NCI-H2196 treated with DMSO at 0.1 percent for 48 hours (cell line): ENCODE data around the gene AZGP1.
"Not testable (repeated sequence)": the region's sequence is repeated elsewhere in the genome, so short reads cannot be mapped to it uniquely, and the experiment has no call there.

ENCODE experiments used
- DNase-seq: peaks from one replicate; lab custom pipeline; 2025; ENCODE audit not compliant: unreplicated experiment; lab: John Stamatoyannopoulos, UW

Gene AZGP1

DNA sequence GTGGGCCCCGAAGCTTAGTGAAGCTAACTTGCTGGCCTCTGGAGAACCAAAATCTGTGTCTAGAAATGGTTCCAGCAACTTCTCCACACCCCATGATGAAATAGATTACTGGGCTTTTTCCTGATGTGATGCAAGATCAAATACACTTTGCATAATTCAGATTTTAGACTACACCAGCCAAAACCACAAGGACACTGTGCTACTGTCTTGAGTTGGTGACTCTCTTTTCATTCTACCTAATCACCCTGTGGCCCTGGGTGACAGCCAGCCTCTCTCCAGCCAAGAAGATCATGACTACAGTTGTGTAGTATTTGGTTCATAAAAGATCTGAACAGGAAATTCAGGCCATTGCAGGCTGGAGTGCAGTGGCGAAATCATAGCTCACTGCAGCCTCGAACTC, 22.2 kb downstream of the AZGP1 start:
- no peak for DNase-seq

DNA sequence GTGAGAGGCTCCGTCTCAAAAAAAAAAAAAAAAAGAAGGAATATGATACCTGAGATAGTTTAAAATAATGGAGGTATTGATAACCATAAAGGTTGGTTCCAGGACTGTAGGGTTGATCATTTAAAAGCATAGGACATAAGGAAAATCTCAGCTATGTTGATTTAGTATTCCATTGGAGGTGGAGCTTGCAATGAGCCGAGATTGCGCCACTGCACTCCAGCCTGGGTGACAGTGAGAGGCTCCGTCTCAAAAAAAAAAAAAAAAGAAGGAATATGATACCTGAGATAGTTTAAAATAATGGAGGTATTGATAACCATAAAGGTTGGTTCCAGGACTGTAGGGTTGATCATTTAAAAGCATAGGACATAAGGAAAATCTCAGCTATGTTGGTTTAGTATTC, 23.2 kb downstream of the AZGP1 start:
- DNase-seq, result not testable (repeated sequence)

DNA sequence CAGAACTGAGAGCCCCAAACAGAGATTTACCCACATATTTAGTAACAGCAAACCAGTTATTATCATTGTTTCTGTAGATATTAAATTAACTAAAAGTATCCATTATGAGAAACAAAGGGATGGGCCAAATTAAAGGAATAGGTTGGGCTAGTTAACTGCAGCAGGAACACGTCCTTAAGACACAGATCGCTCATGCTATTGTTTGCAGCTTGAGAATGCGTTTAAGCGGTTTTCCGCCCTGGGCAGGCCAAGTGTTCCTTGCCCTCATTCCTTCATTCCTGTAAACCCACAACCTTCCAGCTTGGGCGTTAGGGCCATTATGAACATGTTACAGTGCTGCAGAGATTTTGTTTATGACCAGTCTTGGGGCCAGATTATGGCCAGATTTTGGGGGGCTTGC, 25.0 kb downstream of the AZGP1 start:
- not testable (repeated sequence) for DNase-seq

- no peak for DNase-seq
These were observed 26.1 kb downstream of the AZGP1 start for GRCh38 chr7:99949645-99950228.

DNA sequence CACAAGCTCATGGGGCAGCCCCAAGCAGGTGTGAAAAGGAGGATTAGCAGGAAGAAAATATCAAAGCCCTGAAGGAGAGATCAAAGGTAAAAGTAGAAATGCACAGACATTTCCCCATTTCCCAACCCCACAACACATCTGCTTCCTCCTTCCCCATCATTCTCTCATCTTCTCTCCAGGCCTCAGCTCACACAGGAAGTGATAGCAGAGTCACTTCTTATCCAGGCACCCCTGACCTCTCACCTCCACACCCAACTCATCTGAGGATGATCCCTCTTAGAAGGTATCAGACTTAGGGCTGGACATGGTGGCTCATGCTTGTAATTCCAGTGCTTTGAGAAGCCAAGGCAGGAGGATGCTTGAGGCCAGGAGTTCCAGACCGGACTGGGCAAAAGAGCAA, 28.2 kb downstream of the AZGP1 start:
- no peak for DNase-seq

DNA sequence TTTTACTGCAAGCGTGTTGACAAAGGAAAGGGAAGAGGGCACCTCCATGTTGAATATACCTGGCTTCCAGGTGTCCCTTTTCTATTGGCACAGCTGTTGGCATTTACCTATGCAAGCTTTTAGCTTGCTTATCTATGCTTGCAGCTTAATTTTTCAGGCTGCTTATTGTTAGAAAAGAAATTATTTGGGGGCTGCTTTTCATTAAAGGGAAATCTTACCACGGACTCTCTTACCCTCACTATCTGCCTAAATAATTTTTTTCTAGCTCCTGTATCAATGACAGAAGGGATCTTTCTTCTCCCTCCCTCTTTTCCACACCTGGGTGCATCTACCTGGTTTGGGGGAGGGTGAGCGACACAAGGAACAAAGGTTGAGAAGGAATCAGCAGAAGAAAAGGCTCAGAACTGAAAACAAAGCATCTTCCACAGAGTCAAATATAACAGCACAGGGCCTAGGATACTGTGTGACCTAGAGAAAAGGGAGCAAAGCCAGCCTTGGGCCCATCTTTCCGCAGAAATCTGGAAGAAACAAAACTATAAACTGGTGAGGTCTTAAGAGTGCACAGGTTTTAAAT, 31.2 kb downstream of the AZGP1 start:
- DNase-seq, result no peak

- DNase-seq, result no peak
These were observed 32.0 kb downstream of the AZGP1 start for GRCh38 chr7:99943641-99944496.

DNA sequence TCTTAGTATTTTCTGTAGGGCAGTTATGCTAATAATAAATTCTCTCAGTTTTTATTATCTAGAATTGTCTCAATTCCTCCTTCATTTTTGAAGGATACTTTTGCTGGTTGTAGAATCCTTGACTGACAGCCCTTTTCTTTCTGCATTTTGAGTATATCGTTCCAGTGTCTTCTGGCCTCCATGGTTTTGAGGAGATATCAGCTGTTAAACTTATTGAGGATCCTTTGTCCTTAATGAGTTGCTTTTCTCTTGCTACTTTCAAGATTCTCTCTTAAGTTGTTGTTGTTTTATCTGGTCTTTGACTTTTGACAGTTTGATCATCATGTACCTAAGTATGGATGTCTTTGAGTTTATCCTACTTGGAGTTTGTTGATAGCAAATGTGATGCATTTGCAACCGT, 37.5 kb downstream of the AZGP1 start:
- DNase-seq, result no peak

DNA sequence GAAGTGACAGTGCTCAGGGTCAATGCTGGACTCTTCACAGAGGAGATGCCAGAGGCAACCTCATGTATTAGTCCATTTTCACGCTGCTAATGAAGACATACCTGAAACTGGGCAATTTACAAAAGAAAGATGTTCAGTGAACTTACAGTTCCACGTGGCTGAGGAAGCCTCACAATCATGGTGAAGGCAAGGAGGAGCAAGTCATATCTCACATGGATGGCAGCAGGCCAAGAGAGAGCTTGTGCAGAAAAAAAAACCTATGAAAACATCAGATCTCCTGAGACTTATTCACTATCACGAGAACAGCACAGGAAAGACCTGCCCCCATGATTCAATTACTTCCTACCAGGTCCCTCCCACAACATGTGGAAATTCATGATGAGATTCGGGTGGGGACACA, 40.8 kb downstream of the AZGP1 start:
- DNase-seq, result not testable (repeated sequence)

- no peak for DNase-seq
These were observed 45.5 kb downstream of the AZGP1 start for GRCh38 chr7:99930376-99930775.

DNA sequence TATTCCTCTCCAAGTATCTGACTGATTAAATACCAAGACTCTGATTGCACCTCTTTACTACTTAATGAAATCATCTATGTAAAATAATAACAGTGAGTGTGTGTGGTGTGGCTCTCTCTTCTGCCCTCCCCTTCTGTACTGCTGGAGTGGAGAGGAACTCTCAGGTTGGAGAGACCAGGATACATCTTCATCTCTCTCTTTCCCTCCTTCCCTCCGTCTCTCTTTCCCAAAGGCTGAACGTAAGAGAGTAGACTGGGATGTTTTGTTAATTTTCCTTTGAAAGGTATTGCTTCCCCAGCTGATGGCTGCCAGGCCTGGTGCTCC, 46.1 kb downstream of the AZGP1 start:
- no peak for DNase-seq

DNA sequence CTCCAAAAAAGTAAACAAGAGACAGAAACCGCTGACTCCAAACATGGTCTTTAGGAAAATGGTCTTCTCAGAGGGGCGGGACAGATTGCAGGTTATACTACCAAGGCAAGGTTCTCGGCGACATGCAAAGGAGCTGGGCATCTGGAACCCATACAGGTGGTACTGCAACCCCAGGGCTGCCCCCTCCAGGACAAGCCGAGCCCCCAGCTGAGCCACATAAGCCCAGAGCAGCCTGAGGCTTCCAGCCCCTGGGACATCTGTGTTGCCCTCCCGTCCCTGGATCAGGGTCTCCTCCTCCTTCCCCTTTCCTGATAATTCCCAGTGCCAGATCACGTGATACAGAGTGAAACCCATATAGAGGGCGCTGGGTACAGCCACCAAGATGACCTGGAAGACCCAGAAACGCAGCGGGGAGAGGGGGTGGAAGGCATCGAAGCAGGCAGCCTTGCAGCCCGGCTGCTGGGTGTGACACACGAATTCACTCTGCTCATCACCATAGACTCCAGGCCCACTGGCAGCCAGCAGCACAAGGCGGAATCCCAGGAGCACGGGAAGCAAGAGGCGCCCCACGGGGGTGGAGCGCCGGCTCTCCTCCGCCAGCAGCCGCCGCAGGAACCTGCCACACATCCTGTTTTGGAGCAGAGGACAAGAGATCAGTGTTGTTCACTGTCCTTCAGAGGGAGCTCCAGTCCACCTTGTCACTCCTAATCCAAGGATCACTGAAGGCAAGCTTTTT, 46.7 kb downstream of the AZGP1 start, which contains the start of gene GJC3:
Gene GJC3 (minus strand): TSS at position 627 of the 736 bp plus-strand sequence. CDS start 0 bp downstream, at position 627.
- peak; percentile 51 for DNase-seq

GRCh38 chr7:99928188-99928587, 47.6 kb downstream of the AZGP1 start:
- no peak for DNase-seq

DNA sequence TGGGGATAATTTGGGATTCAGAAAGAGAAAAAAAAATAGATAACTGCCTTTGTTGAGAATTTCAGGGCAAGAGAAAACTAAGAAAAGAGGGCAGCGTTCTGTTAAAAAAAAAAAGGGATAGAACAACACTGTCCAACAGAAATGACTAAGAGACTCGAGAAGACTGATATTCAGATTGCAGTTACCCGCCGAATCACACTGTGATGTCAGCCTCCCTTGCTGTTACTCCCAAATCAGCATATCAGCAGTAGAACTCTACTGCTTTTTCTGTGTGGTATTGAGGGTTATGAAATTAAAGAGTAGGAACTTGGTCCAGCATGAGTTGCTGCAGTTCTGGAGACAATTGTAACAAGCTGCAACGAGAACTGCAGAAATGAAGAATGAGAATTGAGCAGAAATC, 48.3 kb downstream of the AZGP1 start:
- DNase-seq, result no peak

- DNase-seq, result no peak
These were observed 49.5 kb downstream of the AZGP1 start for GRCh38 chr7:99926321-99926720.

DNA sequence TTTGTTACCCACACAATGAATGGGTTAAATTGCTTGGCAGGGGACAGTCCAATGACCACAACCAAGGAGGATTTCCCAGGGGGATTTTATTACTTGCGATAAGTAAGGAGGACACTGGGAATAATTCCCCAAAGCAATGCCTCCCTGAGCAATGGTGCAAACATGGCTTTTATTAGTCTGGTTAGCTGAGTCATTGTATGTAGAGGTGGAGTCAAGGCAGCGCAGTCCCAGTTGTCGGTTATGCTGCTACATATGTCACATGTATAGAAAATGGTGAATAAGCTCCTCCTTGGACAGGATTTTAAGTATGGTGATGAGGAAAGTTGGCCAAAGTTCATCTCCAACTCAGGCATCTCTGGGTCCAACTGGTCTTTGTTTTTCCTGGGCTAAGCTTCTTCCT, 52.6 kb downstream of the AZGP1 start:
- no peak for DNase-seq

DNA sequence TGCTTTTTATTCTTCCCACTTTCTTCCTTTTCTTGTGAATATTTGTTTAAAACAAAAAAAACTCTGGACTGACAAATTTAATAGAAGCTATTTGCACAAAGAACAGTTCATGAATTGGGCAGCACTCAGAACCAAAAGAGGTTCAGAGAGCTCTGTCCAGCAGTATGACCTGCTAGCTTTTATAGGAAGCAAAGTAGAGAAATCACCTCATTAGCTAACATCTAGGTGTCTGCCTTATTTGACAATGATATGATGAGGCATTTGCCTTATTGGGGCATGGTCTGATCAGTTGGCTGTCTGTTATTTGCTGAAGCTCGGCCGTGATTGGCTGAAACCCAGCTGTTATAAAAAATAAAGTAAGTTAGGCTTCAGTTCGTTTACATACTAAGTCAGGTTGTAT, 55.7 kb downstream of the AZGP1 start:
- DNase-seq, result no peak

DNA sequence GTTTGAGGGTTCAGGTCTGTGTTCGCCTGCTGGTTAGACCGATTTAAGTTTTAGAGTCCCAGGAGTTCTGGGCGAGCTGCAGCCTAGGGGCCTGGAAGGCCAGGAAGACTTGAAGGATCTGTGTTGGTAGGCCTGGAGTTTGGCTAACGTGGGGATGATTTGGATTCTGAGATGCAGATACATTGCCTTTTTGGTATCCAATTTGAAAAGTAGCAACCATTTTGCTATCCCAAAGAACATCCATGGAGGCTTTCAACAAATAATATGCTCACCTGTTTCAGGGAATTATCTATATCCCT, 56.1 kb downstream of the AZGP1 start:
- DNase-seq, result no peak

DNA sequence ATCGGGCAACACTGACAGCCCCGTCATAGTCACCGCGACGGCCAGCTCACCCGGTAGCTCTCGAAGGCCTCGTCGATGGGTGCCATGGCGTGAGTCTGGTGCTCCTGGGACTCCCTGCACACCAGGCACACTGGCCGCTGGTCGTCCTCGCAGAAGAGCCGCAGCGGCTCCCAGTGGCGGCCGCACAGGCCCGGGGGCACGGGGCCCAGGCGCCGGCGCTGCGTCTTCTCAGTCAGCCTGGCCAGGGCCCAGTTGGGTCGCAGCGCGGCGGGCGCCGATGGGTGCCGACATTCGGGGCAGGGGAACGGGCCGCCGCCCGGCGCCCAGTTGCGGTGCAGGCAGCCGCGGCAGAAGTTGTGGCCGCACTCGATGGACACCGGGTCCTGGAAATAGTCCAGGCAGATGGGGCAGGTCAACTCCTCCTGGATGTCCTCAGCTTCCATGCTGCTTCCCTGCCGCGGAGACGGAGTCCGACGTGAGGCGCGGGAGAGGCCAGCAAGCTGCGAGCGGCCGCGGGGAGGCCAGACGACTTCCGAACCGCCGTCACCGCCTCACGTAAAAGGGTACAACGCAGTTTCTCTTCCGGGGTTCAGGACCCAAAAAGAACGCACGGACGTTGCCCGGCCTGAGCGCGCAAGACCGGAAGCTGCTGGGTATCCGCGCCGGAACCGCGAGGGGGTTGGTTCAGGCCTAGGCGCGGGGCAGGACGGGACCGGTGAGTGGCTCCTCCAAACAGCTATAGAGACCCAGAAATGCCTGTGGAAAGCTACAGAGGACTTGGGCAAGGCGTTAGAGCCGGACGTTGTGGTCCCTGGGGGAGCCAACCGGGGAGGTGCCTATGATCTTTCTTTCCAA, 56.6 kb downstream of the AZGP1 start, which contains the start of gene TRIM4:
Gene TRIM4 (minus strand): TSS at position 572 of the 855 bp plus-strand sequence. CDS start 129 bp downstream, at position 443.
- peak; percentile 91 for DNase-seq
